H9 (cell line): ENCODE results near the gene PITX1. TPM values are rescaled to one million over a fixed set of nuclear protein-coding genes. Genes with fewer than 3 reads are reported as not detected.

Experiments used
- DNase-seq: peaks from one replicate; pipeline ENCODE4 v3.0.0-alpha.2; 2017
- H2AFZ ChIP-seq: one replicate; pipeline ENCODE4 v1.6.1; 2013; ENCODE audit warnings: mild to moderate bottlenecking, low read length, control low read depth, moderate library complexity
- H2AK5ac ChIP-seq: 2 replicates; pipeline ENCODE4 v1.6.1; 2013; ENCODE audit warnings: low read length, control low read depth, mixed read lengths; ENCODE audit not compliant: insufficient read length
- H2BK120ac ChIP-seq: one replicate; pipeline ENCODE4 v1.6.1; 2013; ENCODE audit warnings: low read depth, mild to moderate bottlenecking, low read length, control low read depth, inconsistent platforms; ENCODE audit not compliant: poor library complexity, severe bottlenecking
- H2BK12ac ChIP-seq: 2 replicates; pipeline ENCODE4 v1.6.1; 2013; ENCODE audit warnings: low read length, control low read depth, mixed read lengths, low read depth; ENCODE audit not compliant: insufficient read length
- H2BK15ac ChIP-seq: 2 replicates; pipeline ENCODE4 v1.6.1; 2013; ENCODE audit warnings: low read depth, low read length, control low read depth
- H2BK20ac ChIP-seq: one replicate; pipeline ENCODE4 v1.6.1; 2013; ENCODE audit warnings: low read depth, mild to moderate bottlenecking, low read length, control low read depth, inconsistent platforms; ENCODE audit not compliant: poor library complexity, severe bottlenecking
- H2BK5ac ChIP-seq: 2 replicates; pipeline ENCODE4 v1.6.1; 2013; ENCODE audit warnings: low read length, control low read depth, mixed read lengths; ENCODE audit not compliant: insufficient read length
- H3K14ac ChIP-seq: 2 replicates; pipeline ENCODE4 v1.6.1; 2013; ENCODE audit warnings: low read length, control low read depth; ENCODE audit not compliant: insufficient read depth
- H3K18ac ChIP-seq: 2 replicates; pipeline ENCODE4 v1.6.1; 2013; ENCODE audit warnings: low read depth, mild to moderate bottlenecking, mixed read lengths, low read length, control low read depth; ENCODE audit not compliant: insufficient read length
- H3K23ac ChIP-seq: 2 replicates; pipeline ENCODE4 v1.6.1; 2013; ENCODE audit warnings: low read length, control low read depth, mixed read lengths, low read depth; ENCODE audit not compliant: insufficient read length
- H3K23me2 ChIP-seq: 2 replicates; pipeline ENCODE4 v1.6.1; 2013; ENCODE audit warnings: low read depth, mild to moderate bottlenecking, mixed read lengths, low read length, control low read depth; ENCODE audit not compliant: insufficient read length, poor library complexity, severe bottlenecking
- H3K27ac ChIP-seq: 2 replicates; pipeline ENCODE4 v1.5.1; 2013; ENCODE audit warnings: low read length, control low read depth, mixed read lengths, low read depth; ENCODE audit not compliant: insufficient read length
- H3K27me3 ChIP-seq: 2 replicates; pipeline ENCODE4 v1.6.1; 2013; ENCODE audit warnings: low read length, control low read depth, inconsistent platforms; ENCODE audit not compliant: insufficient read depth
- H3K4ac ChIP-seq: 2 replicates; pipeline ENCODE4 v1.6.1; 2013; ENCODE audit warnings: low read depth, mild to moderate bottlenecking, control low read depth, inconsistent platforms, low read length, moderate library complexity
- H3K4me1 ChIP-seq: 2 replicates; pipeline ENCODE4 v1.6.1; 2013; ENCODE audit warnings: low read length, control low read depth, inconsistent platforms; ENCODE audit not compliant: insufficient read depth
- H3K4me2 ChIP-seq: 2 replicates; pipeline ENCODE4 v1.6.1; 2013; ENCODE audit warnings: low read length, control low read depth, mixed read lengths; ENCODE audit not compliant: insufficient read length, insufficient read depth
- H3K56ac ChIP-seq: 2 replicates; pipeline ENCODE4 v1.6.1; 2013; ENCODE audit warnings: low read depth, mild to moderate bottlenecking, mixed read lengths, low read length, control low read depth; ENCODE audit not compliant: insufficient read length
- H3K79me1 ChIP-seq: 2 replicates; pipeline ENCODE4 v1.6.1; 2013; ENCODE audit warnings: low read depth, mild to moderate bottlenecking, moderate library complexity, low read length, control low read depth, inconsistent platforms; ENCODE audit not compliant: insufficient read depth, poor library complexity, severe bottlenecking
- H3K79me2 ChIP-seq: 2 replicates; pipeline ENCODE4 v1.6.1; 2013; ENCODE audit warnings: low read length, control low read depth, inconsistent platforms; ENCODE audit not compliant: insufficient read depth
- H3K9ac ChIP-seq: 2 replicates; pipeline ENCODE4 v1.6.1; 2013; ENCODE audit warnings: low read length, control low read depth, mixed read lengths; ENCODE audit not compliant: insufficient read length; ENCODE audit errors: extremely low read depth
- H3K9me3 ChIP-seq: one replicate; pipeline ENCODE4 v1.6.1; 2013; ENCODE audit warnings: low read depth, low read length, inconsistent platforms; ENCODE audit not compliant: control insufficient read depth
- H3T11ph ChIP-seq: one replicate; pipeline ENCODE4 v1.6.1; 2013; ENCODE audit warnings: mild to moderate bottlenecking, low read length, control low read depth, inconsistent platforms
- H4K20me1 ChIP-seq: one replicate; pipeline ENCODE4 v1.6.1; 2013; ENCODE audit not compliant: control insufficient read depth, insufficient read length, insufficient read depth
- H4K5ac ChIP-seq: 2 replicates; pipeline ENCODE4 v1.6.1; 2013; ENCODE audit warnings: low read depth, mild to moderate bottlenecking, mixed read lengths, low read length, control low read depth; ENCODE audit not compliant: insufficient read length
- H4K8ac ChIP-seq: replicated peaks from 2 replicates; pipeline ENCODE4 v1.6.1; 2013; ENCODE audit warnings: low read length, control low read depth, mixed read lengths, low read depth; ENCODE audit not compliant: insufficient read length
- H4K91ac ChIP-seq: 2 replicates; pipeline ENCODE4 v1.6.1; 2013; ENCODE audit warnings: low read depth, mild to moderate bottlenecking, moderate library complexity, mixed read lengths, low read length, control low read depth; ENCODE audit not compliant: insufficient read length
- H3K27ac Mint-ChIP-seq, 3 experiments: 2 replicates in 2 of 3; 3 replicates in 1 of 3; pipeline ENCODE4 v1.8.0; 2020 to 2021; ENCODE audit warnings: mixed read lengths in 3 of 3, mild to moderate bottlenecking in 1 of 3, moderate library complexity in 1 of 3
- H3K27me3 Mint-ChIP-seq: 2 replicates; pipeline ENCODE4 v1.8.0; 2021; ENCODE audit warnings: low read depth, mild to moderate bottlenecking, moderate library complexity, mixed read lengths
- H3K36me3 Mint-ChIP-seq, 3 experiments: 2 replicates in 2 of 3; 3 replicates in 1 of 3; pipeline ENCODE4 v1.8.0; 2020 to 2021; ENCODE audit warnings: low read depth in 3 of 3, mixed read lengths in 3 of 3; ENCODE audit not compliant: insufficient read depth in 1 of 3
- H3K4me1 Mint-ChIP-seq, 2 experiments: 2 replicates each; pipeline ENCODE4 v1.8.0; 2020; ENCODE audit warnings: mixed read lengths in 2 of 2
- H3K4me3 Mint-ChIP-seq, 2 experiments: 2 replicates in 1 of 2; 3 replicates in 1 of 2; pipeline ENCODE4 v1.8.0; 2020 to 2021; ENCODE audit warnings: mild to moderate bottlenecking in 2 of 2, mixed read lengths in 2 of 2, moderate library complexity in 1 of 2
- H3K9me3 Mint-ChIP-seq, 2 experiments: 2 replicates in 1 of 2; 3 replicates in 1 of 2; pipeline ENCODE4 v1.8.0; 2020; ENCODE audit warnings: mild to moderate bottlenecking in 2 of 2, mixed read lengths in 2 of 2, moderate library complexity in 1 of 2
- WGBS: extraction: QIAGEN DNeasy Blood & Tissue Kit; methylation state at CpG from one replicate; pipeline ENCODE4 v1.1.7; 2013; ENCODE audit warnings: missing lambda C conversion rate, low lambda C conversion rate, mixed read lengths; ENCODE audit not compliant: insufficient read length; ENCODE audit errors: extremely low coverage; 5-methylcytosine and 5-hydroxymethylcytosine counted together
- total RNA-seq: library from RNA; stranded (reverse); gene quantifications from 2 replicates; pipeline ENCODE4 v1.2.1, GENCODE V29; 2021
- TF ChIP-seq, protein P1 (sequence below): fragments of 200-600 bp; sonication (generic); conservative IDR thresholded peaks from 3 replicates; pipeline ENCODE4 v1.8.0; 2021; ENCODE audit warnings: antibody characterized with exemption, mild to moderate bottlenecking

PITX1 gene
- total RNA-seq, 1 experiment from 2014 or later: not detected

DNA sequence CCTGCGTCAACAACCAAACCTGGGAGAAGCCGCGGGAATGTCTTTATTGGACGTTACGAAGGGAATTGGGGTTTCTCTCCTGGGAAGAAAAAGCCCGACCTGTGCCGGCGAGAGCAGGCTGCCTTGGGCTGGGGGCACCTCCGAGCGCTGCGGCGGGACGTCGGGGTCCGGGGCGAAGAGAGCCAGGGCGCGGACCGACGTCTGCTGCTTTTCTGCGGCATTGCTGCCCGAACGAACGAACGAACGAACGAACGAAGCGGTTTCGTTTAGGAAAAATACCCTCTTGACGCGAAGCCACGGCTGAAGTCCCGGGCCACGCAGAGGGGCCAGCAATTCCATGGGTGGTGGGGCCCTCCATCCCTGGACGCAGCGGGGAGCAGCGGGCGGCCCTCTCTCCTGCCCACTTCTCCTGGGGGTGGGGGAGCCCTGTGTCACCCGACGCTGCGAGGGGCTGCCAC is 4.8 kb upstream of the PITX1 start:
- Histone ChIP-seq H2BK120ac (no peak overlapping the region), H3K23me2 (peaks cover 8% of the 10 kb centered on the region), H3K4me1 (no peaks in the 10 kb centered on the region), H4K91ac (no peak overlapping the region), H2AFZ (no peak overlapping the region), H3K27ac (no peak overlapping the region), H3K79me2 (no peaks in the 10 kb centered on the region), H2BK20ac (no peak overlapping the region), H3K56ac (no peak overlapping the region), H2BK15ac (no peak overlapping the region), H4K5ac (no peak overlapping the region), H3K9ac (no peak overlapping the region), H3K27me3 (peaks cover 93% of the 10 kb centered on the region), H3T11ph (no peak overlapping the region), H3K14ac (no peak overlapping the region), H4K20me1 (no peaks in the 10 kb centered on the region), H2AK5ac (no peak overlapping the region), H3K23ac (no peak overlapping the region), H2BK12ac (no peak overlapping the region), H2BK5ac (no peak overlapping the region), H3K79me1 (no peaks in the 10 kb centered on the region), H4K8ac (no peak overlapping the region), H3K4ac (no peak overlapping the region), H3K18ac (no peak overlapping the region), H3K4me2 (no peak overlapping the region), H3K9me3 (no peaks in the 10 kb centered on the region)
- no peak for DNase-seq
- WGBS: no CpG with 5 or more reads among the region's 42 CpGs
- peak overlapping the region in 1 of 2 experiments; percentile 53; a peak in 2 of 5 replicates for H3K4me3 Mint-ChIP-seq
- H3K27ac Mint-ChIP-seq: no peak overlapping the region
- TF ChIP-seq, protein P1, sequence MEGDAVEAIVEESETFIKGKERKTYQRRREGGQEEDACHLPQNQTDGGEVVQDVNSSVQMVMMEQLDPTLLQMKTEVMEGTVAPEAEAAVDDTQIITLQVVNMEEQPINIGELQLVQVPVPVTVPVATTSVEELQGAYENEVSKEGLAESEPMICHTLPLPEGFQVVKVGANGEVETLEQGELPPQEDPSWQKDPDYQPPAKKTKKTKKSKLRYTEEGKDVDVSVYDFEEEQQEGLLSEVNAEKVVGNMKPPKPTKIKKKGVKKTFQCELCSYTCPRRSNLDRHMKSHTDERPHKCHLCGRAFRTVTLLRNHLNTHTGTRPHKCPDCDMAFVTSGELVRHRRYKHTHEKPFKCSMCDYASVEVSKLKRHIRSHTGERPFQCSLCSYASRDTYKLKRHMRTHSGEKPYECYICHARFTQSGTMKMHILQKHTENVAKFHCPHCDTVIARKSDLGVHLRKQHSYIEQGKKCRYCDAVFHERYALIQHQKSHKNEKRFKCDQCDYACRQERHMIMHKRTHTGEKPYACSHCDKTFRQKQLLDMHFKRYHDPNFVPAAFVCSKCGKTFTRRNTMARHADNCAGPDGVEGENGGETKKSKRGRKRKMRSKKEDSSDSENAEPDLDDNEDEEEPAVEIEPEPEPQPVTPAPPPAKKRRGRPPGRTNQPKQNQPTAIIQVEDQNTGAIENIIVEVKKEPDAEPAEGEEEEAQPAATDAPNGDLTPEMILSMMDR: no peak
- H3K36me3 Mint-ChIP-seq: no peaks in the 10 kb centered on the region; a peak in 1 of 7 replicates
- peaks cover 7 to 14% of the 10 kb centered on the region in 2 experiments for H3K4me1 Mint-ChIP-seq
- peaks cover 94% of the 10 kb centered on the region for H3K27me3 Mint-ChIP-seq
- H3K9me3 Mint-ChIP-seq: peaks cover 0 to 5% of the 10 kb centered on the region in 2 experiments; a peak in 3 of 5 replicates
